SK-N-SH treated with all-trans-retinoic acid at 6 μM for 48 hours (cell line): ENCODE measurements around the gene STARD10.

Experiments used
- ARNTL ChIP-seq: fragments of 450-650 bp; formaldehyde crosslinking; IDR thresholded peaks from 2 replicates; pipeline ENCODE4 v1.5.0; 2020; ENCODE audit warnings: low read depth, mild to moderate bottlenecking, moderate library complexity, borderline replicate concordance
- GLIS3 ChIP-seq: fragments of 250-450 bp; sonication (Bioruptor Pico); IDR thresholded peaks from 2 replicates; pipeline ENCODE4 v1.5.0; 2020; ENCODE audit warnings: mild to moderate bottlenecking, moderate library complexity
- ISL1 ChIP-seq: fragments of 250-450 bp; sonication (Bioruptor Pico); IDR thresholded peaks from 2 replicates; pipeline ENCODE4 v2.1.2; 2022; ENCODE audit warnings: mild to moderate bottlenecking, moderate library complexity
- OSR1 ChIP-seq: fragments of 250-450 bp; sonication (Bioruptor Pico); IDR thresholded peaks from 2 replicates; pipeline ENCODE4 v1.8.0; 2022; ENCODE audit warnings: moderate library complexity, mild to moderate bottlenecking, inconsistent platforms
- PATZ1 ChIP-seq: fragments of 250-450 bp; sonication (Bioruptor Pico); IDR thresholded peaks from 2 replicates; pipeline ENCODE4 v1.8.0; 2020; ENCODE audit warnings: mild to moderate bottlenecking, moderate library complexity, borderline replicate concordance
- RARB ChIP-seq: fragments of 250-450 bp; sonication (Bioruptor Pico); IDR thresholded peaks from 2 replicates; pipeline ENCODE4 v1.8.0; 2021; ENCODE audit warnings: mild to moderate bottlenecking, moderate library complexity
- SNAI2 ChIP-seq: fragments of 250-450 bp; sonication (Bioruptor Pico); IDR thresholded peaks from 2 replicates; pipeline ENCODE4 v1.5.0; 2020; ENCODE audit warnings: mild to moderate bottlenecking, moderate library complexity
- TOX ChIP-seq: fragments of 250-450 bp; sonication (Bioruptor Pico); IDR thresholded peaks from 2 replicates; pipeline ENCODE4 v1.8.0; 2021; ENCODE audit warnings: mild to moderate bottlenecking, moderate library complexity, borderline replicate concordance
- ZC3H10 ChIP-seq: fragments of 250-450 bp; sonication (Bioruptor Pico); IDR thresholded peaks from 2 replicates; pipeline ENCODE4 v1.5.1; 2021; ENCODE audit warnings: mild to moderate bottlenecking, moderate library complexity
- ZFP3 ChIP-seq: fragments of 250-450 bp; sonication (Bioruptor Pico); IDR thresholded peaks from 2 replicates; pipeline ENCODE4 v1.5.0; 2020; ENCODE audit warnings: mild to moderate bottlenecking, moderate library complexity
- ZNF70 ChIP-seq: fragments of 450-650 bp; formaldehyde crosslinking; IDR thresholded peaks from 2 replicates; pipeline ENCODE4 v1.5.0; 2020; ENCODE audit warnings: mild to moderate bottlenecking, moderate library complexity
- TF ChIP-seq, protein P1 (sequence below): fragments of 250-450 bp; sonication (Bioruptor Pico); IDR thresholded peaks from 2 replicates; pipeline ENCODE4 v1.5.1; 2020; ENCODE audit warnings: low read depth, mild to moderate bottlenecking, moderate library complexity
- TF ChIP-seq, protein P2 (sequence below): fragments of 250-450 bp; sonication (Bioruptor Pico); IDR thresholded peaks from 2 replicates; pipeline ENCODE4 v1.5.1; 2021; ENCODE audit warnings: mild to moderate bottlenecking, moderate library complexity

DNA sequence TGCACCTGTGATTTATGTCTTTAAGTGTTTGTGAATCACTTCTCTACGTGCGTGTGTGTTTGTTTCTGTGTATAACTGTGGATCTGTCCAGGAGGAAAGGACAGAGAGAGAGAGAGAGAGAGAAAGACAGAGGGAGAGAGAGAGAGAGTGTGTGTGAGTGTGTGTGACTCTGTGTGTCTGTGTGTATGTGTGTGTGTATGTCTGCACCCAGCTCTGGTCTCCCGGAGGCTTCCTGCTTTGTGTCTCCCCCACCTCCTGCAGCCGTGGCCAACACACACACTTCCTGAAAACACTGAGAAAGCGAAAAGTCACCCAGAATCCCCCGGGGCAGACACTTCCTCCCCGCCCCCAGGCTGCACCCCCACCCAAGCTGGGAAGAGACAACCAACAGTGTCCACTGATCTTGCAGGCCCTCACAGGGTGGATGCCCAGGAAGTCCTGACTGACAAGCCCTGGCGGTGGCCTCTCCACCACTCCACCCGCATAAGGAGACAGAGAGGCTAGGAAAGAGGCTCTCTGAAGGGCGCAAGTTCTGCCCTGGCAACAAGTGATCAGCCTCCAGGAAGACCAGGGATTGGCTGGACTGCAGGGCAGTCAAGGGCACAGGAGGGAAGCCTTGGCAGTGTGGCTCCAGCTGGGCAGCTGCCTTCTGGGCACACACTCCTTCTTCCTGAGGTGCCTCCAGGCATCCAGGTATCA lies 71.6 kb downstream of the STARD10 start:
- TF ChIP-seq RARB (CRISPR knock-in tag) = no peak
- no peak for TF ChIP-seq ZFP3 (CRISPR knock-in tag)
- no peak for TF ChIP-seq PATZ1 (CRISPR knock-in tag)
- TF ChIP-seq, protein P1, sequence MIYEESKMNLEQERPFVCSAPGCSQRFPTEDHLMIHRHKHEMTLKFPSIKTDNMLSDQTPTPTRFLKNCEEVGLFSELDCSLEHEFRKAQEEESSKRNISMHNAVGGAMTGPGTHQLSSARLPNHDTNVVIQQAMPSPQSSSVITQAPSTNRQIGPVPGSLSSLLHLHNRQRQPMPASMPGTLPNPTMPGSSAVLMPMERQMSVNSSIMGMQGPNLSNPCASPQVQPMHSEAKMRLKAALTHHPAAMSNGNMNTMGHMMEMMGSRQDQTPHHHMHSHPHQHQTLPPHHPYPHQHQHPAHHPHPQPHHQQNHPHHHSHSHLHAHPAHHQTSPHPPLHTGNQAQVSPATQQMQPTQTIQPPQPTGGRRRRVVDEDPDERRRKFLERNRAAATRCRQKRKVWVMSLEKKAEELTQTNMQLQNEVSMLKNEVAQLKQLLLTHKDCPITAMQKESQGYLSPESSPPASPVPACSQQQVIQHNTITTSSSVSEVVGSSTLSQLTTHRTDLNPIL (CRISPR knock-in tag) = no peak
- TF ChIP-seq TOX (CRISPR knock-in tag) = no peak
- TF ChIP-seq, protein P2, sequence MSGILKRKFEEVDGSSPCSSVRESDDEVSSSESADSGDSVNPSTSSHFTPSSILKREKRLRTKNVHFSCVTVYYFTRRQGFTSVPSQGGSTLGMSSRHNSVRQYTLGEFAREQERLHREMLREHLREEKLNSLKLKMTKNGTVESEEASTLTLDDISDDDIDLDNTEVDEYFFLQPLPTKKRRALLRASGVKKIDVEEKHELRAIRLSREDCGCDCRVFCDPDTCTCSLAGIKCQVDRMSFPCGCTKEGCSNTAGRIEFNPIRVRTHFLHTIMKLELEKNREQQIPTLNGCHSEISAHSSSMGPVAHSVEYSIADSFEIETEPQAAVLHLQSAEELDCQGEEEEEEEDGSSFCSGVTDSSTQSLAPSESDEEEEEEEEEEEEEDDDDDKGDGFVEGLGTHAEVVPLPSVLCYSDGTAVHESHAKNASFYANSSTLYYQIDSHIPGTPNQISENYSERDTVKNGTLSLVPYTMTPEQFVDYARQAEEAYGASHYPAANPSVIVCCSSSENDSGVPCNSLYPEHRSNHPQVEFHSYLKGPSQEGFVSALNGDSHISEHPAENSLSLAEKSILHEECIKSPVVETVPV (CRISPR knock-in tag) = no peak
- no peak for TF ChIP-seq ZC3H10 (CRISPR knock-in tag)
- no peak for TF ChIP-seq GLIS3 (CRISPR knock-in tag)
- TF ChIP-seq OSR1 (CRISPR knock-in tag) = no peak
- no peak for TF ChIP-seq SNAI2 (CRISPR knock-in tag)
- no peak for TF ChIP-seq ARNTL
- no peak for TF ChIP-seq ISL1 (CRISPR knock-in tag)
- TF ChIP-seq ZNF70 (CRISPR knock-in tag) = no peak
